Left lobe of liver (tissue), 2 donors: ENCODE results near the gene GCNA. TPM values are rescaled to one million over a fixed set of nuclear protein-coding genes. Genes with fewer than 3 reads are reported as not detected.
"Not testable (repeated sequence)": the region's sequence is repeated elsewhere in the genome, so short reads cannot be mapped to it uniquely, and the experiment has no call there.

Source experiments
- ATAC-seq: fragments of 200-7000 bp; cut with Tn5 transposase; one replicate; pipeline ENCODE4 v1.9.1; 2020; ENCODE audit warnings: mild to moderate bottlenecking, moderate library complexity
- DNase-seq: peaks from one replicate; pipeline ENCODE4 v3.0.0-alpha.2; 2020; ENCODE audit warnings: low spot score
- total RNA-seq: library from RNA; stranded (reverse); gene quantifications from one replicate; pipeline ENCODE4 v1.2.1, GENCODE V29; 2021
- donor health status: DM: no; HTN: no; CAD: no; lungs with moderate emphysema.
- donor health status: DM: no; HTN: yes; CAD: no.

GCNA gene
- total RNA-seq, 1 donor from 2014 or later, result 0.83 TPM

GRCh38 chrX:71636438-71637252 is 58.4 kb downstream of the GCNA start:
- DNase-seq (no peak), ATAC-seq (no peak)

- peak; percentile 51 for ATAC-seq
- DNase-seq, result no peak
Observed at GRCh38 chrX:71637253-71637618, 59.0 kb downstream of the GCNA start.

DNA sequence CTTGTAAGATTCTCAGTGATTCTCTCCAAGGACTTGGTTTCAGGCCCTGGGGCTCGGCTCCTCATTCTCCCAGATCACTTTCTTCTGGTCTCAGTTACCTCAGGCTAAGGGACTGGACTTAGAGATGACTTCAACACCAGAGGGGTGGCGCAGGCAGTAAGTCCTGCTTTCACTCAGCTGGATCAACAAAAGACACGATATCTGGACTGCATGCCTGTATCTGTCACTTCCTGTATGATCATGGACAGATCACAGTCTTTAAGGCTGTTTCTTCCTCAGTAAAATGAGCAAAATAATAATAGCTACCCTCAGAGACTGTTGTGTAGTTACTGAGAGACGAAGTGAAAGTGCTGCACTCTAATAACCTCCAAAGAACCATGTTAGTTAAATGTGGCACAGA is 59.6 kb downstream of the GCNA start:
- DNase-seq (no peak), ATAC-seq (no peak)

DNA sequence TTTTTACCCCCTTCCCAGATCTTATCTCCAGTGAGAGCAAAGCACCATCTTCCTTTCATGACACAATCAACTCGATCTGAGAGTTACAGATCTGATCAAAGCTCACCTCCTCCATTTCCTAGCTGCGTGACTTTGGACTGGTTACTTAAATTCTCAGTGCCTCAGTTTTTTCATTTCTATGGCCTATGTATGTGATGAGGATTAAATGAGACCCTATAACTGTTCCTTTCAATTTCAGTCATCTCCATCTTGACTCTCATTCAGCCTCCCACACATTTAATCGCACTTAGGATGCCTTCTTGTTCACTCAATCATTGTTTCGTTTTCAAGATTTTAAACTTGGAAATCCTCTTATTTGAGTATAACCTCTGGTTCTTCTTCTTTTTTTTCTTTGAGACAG is 60.2 kb downstream of the GCNA start:
- ATAC-seq, result no peak
- DNase-seq, result no peak

DNA sequence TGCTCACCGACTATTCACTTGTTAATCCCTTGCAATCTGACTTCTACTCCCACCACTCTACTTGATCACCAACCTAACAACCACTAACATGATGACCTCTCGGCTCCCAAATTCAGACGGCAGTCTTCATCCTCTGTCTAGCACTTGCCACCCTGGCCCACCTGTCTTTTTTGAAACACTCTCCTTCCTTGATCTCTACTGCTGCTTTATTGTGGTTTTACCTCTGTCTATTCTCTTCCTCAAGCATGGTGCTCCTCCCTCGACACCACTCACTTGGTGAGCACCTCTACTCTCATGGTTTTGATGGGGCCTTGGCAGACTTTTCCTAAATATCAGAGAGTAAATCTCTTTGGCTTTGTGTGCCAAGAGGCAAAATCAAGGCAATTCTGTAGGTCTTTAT is 61.8 kb downstream of the GCNA start:
- DNase-seq (no peak), ATAC-seq (no peak)

DNA sequence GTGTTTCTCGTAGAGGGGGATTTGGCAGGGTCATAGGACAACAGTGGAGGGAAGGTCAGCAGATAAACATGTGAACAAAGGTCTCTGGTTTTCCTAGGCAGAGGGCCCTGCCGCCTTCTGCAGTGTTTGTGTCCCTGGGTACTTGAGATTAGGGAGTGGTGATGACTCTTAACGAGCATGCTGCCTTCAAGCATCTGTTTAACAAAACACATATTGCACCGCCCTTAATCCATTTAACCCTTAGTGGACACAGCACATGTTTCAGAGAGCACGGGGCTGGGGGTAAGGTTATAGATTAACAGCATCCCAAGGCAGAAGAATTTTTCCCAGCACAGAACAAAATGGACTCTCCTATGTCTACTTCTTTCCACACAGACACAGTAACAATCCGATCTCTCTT is 66.2 kb downstream of the GCNA start:
- not testable (repeated sequence) for DNase-seq, ATAC-seq

DNA sequence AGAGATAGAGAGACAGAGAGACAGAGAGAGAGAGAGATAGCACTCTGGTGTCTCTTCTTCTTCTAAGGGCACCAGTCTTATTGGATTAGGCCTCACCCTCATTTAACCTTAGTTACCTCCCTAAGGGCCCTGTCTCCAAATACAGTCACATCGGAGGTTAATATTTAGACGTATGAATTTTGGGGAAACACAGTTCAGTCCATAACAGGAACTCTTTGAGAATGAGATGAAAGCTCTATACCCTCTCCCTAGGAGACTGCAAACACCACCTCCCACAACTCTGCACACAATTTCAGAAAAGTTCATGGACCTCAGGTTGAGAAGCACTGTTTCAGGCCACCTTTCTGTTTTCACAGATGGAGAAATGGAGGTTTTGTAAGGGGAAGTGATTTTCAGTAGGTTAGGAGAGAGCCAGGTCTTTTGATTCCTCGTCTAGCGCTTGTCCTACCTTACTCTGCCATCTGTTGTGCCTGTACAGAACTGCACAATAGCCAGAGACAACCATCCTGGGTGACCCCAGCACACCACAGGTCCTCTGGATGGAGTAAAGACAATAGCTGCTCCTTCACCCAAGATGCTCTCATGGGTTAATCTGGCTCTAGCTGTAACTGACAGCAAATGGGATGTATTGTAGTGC is 72.2 kb downstream of the GCNA start:
- no peak for DNase-seq
- ATAC-seq, result peak; percentile 83

DNA sequence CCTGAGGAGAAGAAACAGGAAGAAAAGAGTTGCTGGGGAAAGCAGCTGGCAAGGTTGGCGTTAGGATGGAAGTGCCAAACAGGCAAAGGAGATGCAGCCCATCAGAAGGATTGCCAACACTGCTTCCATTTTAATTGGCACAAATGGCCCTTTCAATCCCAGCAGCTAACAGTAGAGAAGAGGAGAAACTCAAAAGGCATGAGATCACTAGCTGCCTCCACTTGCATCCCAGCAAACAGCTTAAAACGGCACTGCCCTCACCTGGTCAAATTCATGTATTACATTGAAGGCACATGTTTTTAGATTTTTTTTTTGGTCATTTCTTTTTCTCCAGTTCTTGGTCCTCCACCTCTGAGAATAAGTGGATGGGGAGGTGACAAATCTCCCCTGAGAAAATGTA is 74.2 kb downstream of the GCNA start:
- DNase-seq (no peak), ATAC-seq (peak; percentile 82)

- ATAC-seq (no peak), DNase-seq (no peak)
Observed at GRCh38 chrX:71653344-71653743, 75.1 kb downstream of the GCNA start.

- no peak for DNase-seq
- no peak for ATAC-seq
Observed at GRCh38 chrX:71657267-71657666, 79.0 kb downstream of the GCNA start.

DNA sequence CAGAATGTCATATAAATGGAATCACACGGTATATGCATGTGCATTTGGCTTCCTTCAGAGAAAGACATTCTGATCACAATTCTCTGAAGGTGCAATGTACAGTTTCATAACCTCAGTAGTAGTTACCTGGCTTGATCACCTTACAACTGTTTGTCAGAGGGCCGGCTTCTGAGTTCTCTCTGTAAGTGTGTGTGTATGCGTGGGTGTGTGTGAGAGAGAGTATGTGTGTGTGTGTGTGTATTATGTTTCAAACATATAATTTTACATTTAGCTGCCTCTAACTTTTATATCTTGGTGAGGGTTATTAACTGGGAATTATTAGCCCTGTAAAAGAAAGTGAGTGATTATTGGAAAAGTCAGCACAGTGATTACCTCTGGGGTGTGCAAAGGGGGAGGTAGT is 81.1 kb downstream of the GCNA start:
- peak; percentile 69 for ATAC-seq
- DNase-seq, result no peak

DNA sequence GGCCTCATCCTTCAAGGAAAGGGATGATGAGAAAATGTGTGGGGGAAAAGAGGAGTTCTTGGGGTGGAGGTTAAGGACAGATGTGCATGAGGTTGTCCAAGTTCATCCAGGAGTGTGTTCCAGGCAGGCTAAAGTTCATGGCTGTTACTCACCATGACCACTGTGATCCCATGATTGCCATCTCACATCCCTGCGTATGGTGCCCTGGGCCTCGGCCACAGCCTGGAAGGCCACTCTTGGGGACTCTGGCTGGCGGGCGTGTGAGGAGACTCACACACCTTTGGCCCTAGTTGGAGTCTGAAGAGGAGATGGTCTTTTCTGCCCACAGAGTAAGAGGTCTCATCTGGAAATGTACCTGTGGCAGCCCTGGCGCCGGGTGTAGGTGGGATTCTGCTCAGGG is 81.7 kb downstream of the GCNA start:
- DNase-seq (no peak), ATAC-seq (peak; percentile 73)

DNA sequence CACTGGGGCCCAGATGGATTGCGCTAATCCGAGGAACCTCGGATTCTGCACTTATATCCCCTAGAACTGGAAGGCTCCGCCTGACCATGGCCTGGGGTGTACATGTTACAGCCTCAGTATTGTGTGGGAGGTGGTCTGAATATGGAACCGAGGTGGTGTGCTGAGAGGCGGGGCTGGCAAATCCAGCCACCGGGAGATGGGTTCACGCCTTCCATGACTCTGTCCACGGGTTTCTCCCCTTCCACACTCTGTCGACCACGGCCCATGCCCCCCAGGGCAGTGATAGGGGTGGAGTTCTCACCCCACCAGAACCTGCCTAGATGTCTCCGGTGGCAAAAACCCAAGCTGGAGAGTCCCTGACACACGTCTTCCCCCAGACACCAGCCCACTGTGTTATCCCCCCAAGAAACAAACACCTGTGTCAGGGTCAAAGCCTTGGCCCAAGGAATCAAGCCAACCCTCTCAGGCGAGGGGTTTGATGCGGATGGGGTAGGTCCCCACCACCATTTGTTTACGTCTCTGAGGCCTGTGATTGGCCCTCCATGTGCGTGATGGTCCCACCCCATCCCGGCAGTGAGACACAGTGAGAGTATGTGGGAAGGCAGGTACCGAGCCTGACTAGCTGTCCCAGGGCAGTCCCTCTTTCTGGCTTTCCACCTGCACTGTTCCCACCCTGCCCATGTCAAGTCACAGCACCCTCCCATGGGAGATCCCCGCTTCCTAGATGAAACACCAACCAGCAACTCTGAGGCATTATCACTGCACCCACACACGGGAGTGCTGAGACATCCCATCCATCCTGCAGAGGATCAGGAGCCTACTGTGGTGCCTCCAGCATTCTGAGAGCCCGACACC is 82.6 kb downstream of the GCNA start:
- no peak for ATAC-seq
- DNase-seq, result no peak

DNA sequence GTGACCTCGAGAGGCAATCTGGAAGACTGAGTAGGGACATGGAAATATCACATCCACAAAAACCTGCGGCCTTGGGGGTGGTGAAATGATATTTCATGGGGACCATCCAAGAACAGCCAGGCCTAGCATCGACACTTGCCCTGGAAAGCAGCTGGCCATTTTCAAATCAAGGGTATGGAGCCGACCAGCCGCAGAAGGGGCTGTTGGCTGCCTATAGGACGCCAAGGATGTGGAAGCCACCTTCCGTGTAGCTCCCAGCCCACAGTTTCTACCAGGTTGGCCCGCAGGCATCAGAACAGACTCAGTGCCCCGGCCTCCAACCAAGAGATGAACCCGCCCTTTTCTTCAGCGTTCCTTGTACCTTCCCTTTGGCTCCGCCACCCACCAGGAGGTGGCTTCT is 83.7 kb downstream of the GCNA start:
- DNase-seq, result no peak
- no peak for ATAC-seq

DNA sequence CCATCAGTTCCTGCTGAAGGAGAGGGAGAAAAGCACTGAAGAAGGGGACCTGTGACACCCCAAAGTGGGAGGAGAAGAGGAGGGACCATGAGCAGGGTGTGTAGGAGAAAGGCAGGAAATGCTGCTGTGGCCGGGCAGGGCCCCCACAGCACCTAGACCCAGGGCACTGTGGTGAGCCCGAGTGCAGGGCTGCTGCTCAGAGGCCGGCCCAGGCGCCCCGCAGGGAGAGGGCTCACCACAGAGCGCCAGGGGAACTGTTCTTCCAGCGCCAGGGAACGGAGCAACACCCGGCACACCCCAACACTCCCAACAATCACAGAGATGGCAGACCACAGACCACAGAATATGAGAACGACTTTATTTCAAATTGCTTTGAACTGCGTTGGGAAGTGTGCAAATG is 84.4 kb downstream of the GCNA start:
- ATAC-seq, DNase-seq: not testable (repeated sequence)

Other genes starting within 250 kb of the GCNA start
- 13.2 TPM for gene TAF1, start 212.1 kb upstream of the GCNA start, total RNA-seq
- gene OGT, start 45.3 kb upstream of the GCNA start, total RNA-seq, result 39.5 TPM
- 0.13 TPM for gene CXCR3, start 40.1 kb downstream of the GCNA start, total RNA-seq
- not detected for gene CXorf49, start 139.8 kb downstream of the GCNA start, total RNA-seq
- not detected for gene CXorf49B, start 184.9 kb downstream of the GCNA start, total RNA-seq